Measurements from ENCODE around the gene OSGEPL1. TPM values are rescaled to one million over a fixed set of nuclear protein-coding genes. Genes with fewer than 3 reads are reported as not detected.
"Not testable (repeated sequence)": the region's sequence is repeated elsewhere in the genome, so short reads cannot be mapped to it uniquely, and the experiment has no call there.

OSGEPL1 gene
- total RNA-seq, 4 donors from 2014 or later, result 2.6 to 10.3 (median 6.8) TPM

GRCh38 chr2:189726271-189726670 lies 36.3 kb downstream of the OSGEPL1 start:
- DNase-seq (ENCODE audit: low spot score in 2 of 2), result no peak
- 95 to 96% methylated on average over 1 of the region's 1 CpG for WGBS, 2 donors
- H3K4me3 ChIP-seq (ENCODE audit: low read depth, poor library complexity, severe bottlenecking), result no peak overlapping the region
- intact Hi-C loops (cut with DNase I; ENCODE audit: low total_unique reads), result no loop called here
- TF ChIP-seq POLR2A (IDR thresholded peaks at IDR 0.05) (no peak), CTCF (IDR thresholded peaks at IDR 0.05) (no peak)

GRCh38 chr2:189723192-189723591 lies 39.4 kb downstream of the OSGEPL1 start:
- intact Hi-C loops (cut with DNase I; ENCODE audit: low total_unique reads), result no loop called here
- no peak for TF ChIP-seq POLR2A (IDR thresholded peaks at IDR 0.05)
- no peak for TF ChIP-seq CTCF (IDR thresholded peaks at IDR 0.05)
- H3K4me3 ChIP-seq (ENCODE audit: low read depth, poor library complexity, severe bottlenecking), result no peak overlapping the region
- no peak for DNase-seq (ENCODE audit: low spot score in 2 of 2)

GRCh38 chr2:189719571-189719970 lies 43.0 kb downstream of the OSGEPL1 start:
- TF ChIP-seq CTCF (IDR thresholded peaks at IDR 0.05) (no peak), POLR2A (IDR thresholded peaks at IDR 0.05) (no peak)
- intact Hi-C loops (cut with DNase I; ENCODE audit: low total_unique reads), result no loop called here
- 90% methylated on average over 4 of the region's 4 CpGs for WGBS, 2 donors

GRCh38 chr2:189717593-189717992 lies 45.0 kb downstream of the OSGEPL1 start:
- WGBS, 2 donors, result 76 to 95% methylated on average over 1 of the region's 1 CpG
- DNase-seq (ENCODE audit: low spot score in 2 of 2); H3K4me3 ChIP-seq (ENCODE audit: low read depth, poor library complexity, severe bottlenecking); intact Hi-C loops (cut with DNase I; ENCODE audit: low total_unique reads): not testable (repeated sequence)

More at GRCh38 chr2:189719571-189719970, 43.0 kb downstream of the OSGEPL1 start:
- no peak overlapping the region for H3K4me3 ChIP-seq (ENCODE audit: low read depth, poor library complexity, severe bottlenecking)
- no peak for DNase-seq (ENCODE audit: low spot score in 2 of 2)

GRCh38 chr2:189709501-189710221 lies 52.9 kb downstream of the OSGEPL1 start:
- WGBS, 2 donors, result 87 to 89% methylated on average over 5 of the region's 5 CpGs
- no peak overlapping the region for H3K4me3 ChIP-seq (ENCODE audit: low read depth, poor library complexity, severe bottlenecking)
- TF ChIP-seq CTCF (IDR thresholded peaks at IDR 0.05) (no peak), POLR2A (IDR thresholded peaks at IDR 0.05) (no peak)
- intact Hi-C loops (cut with DNase I; ENCODE audit: low total_unique reads), result loop anchor here (2.0 kb wide), 1 partner anchor 27 kb away; no protein-coding TSS in a partner anchor
- no peak for DNase-seq (ENCODE audit: low spot score in 2 of 2)

GRCh38 chr2:189702071-189702470 lies 60.5 kb downstream of the OSGEPL1 start:
- intact Hi-C loops (cut with DNase I; ENCODE audit: low total_unique reads), result no loop called here
- DNase-seq (ENCODE audit: low spot score in 2 of 2), result no peak
- TF ChIP-seq POLR2A (IDR thresholded peaks at IDR 0.05) (no peak), CTCF (IDR thresholded peaks at IDR 0.05) (no peak)
- H3K4me3 ChIP-seq (ENCODE audit: low read depth, poor library complexity, severe bottlenecking), result no peak overlapping the region

Data from lower leg skin (tissue), 4 donors.